A673 (cell line): Measurements from ENCODE around the gene CIT. TPM values are rescaled to one million over a fixed set of nuclear protein-coding genes. Genes with fewer than 3 reads are reported as not detected.

Experiments used
- BruUV-seq: library from RNA; stranded (reverse); fragments of 400-500 nt; replicated peaks from 2 replicates; lab custom pipeline; 2021; lab: Mats Ljungman, UMichigan
- CTCF ChIA-PET: fragments of 300-600 bp; sonication (Branson Sonifier 250); formaldehyde crosslinking; loops from one replicate; lab custom pipeline; 2022; ENCODE audit warnings: antibody characterized with exemption; lab: Charles Lee
- POLR2A ChIA-PET: fragments of 300-600 bp; sonication (Branson Sonifier 250); formaldehyde crosslinking; loops from one replicate; lab custom pipeline; 2022; ENCODE audit warnings: antibody characterized with exemption; ENCODE audit not compliant: low non-redundant PET; lab: Charles Lee
- DNase-seq: peaks from one replicate; pipeline ENCODE4 v3.0.0-alpha.2; 2015; ENCODE audit warnings: low spot score
- H3K27ac ChIP-seq: fragments of 200-600 bp; sonication (generic); 2 replicates; pipeline ENCODE4 v1.5.1; 2016; ENCODE audit warnings: mixed run types, low read depth, mild to moderate bottlenecking, mixed read lengths, antibody characterized with exemption, low read length; ENCODE audit not compliant: poor library complexity, severe bottlenecking
- H3K27me3 ChIP-seq: fragments of 200-600 bp; sonication (generic); replicated peaks from 2 replicates; pipeline ENCODE4 v1.6.1; 2017; ENCODE audit warnings: mixed run types, low read depth, mild to moderate bottlenecking, mixed read lengths, antibody characterized with exemption, low read length; ENCODE audit not compliant: insufficient read depth, poor library complexity
- H3K36me3 ChIP-seq: fragments of 200-600 bp; sonication (generic); 2 replicates; pipeline ENCODE4 v1.6.1; 2016; ENCODE audit warnings: mixed run types, mild to moderate bottlenecking, mixed read lengths, antibody characterized with exemption, low read length; ENCODE audit not compliant: insufficient read depth, poor library complexity, severe bottlenecking
- H3K4me1 ChIP-seq: fragments of 200-600 bp; sonication (generic); 2 replicates; pipeline ENCODE4 v1.6.1; 2017; ENCODE audit warnings: mixed run types, mild to moderate bottlenecking, mixed read lengths, antibody characterized with exemption, low read length; ENCODE audit not compliant: insufficient read depth, poor library complexity, severe bottlenecking
- H3K4me3 ChIP-seq: fragments of 200-600 bp; sonication (generic); 2 replicates; pipeline ENCODE4 v1.5.1; 2016; ENCODE audit warnings: low read depth, mixed run types, mild to moderate bottlenecking, mixed read lengths, low read length; ENCODE audit not compliant: poor library complexity, severe bottlenecking
- H3K9me3 ChIP-seq: fragments of 200-600 bp; sonication (generic); 2 replicates; pipeline ENCODE4 v1.6.1; 2016; ENCODE audit warnings: mixed run types, low read depth, mild to moderate bottlenecking, mixed read lengths, antibody characterized with exemption, low read length; ENCODE audit not compliant: poor library complexity, severe bottlenecking
- CTCF ChIP-seq: fragments of 300-800, 200-600 bp; sonication (generic); conservative IDR thresholded peaks from 2 replicates; pipeline ENCODE4 v1.5.1; 2017; ENCODE audit warnings: low read depth, mild to moderate bottlenecking, antibody characterized with exemption, low read length, moderate library complexity, mixed read lengths
- EZH2 ChIP-seq: fragments of 200-600 bp; sonication (generic); IDR thresholded peaks from 2 replicates; pipeline ENCODE4 v1.6.1; 2017; ENCODE audit warnings: borderline replicate concordance, low read depth, mild to moderate bottlenecking, mixed read lengths, antibody characterized with exemption, low read length; ENCODE audit not compliant: poor library complexity, severe bottlenecking
- intact Hi-C: fragments of 100-400 bp; cut with micrococcal nuclease; formaldehyde crosslinking; loops from one replicate; pipeline ENCODE4 v1.10.0; 2022; ENCODE audit not compliant: unreplicated experiment
- total RNA-seq: library from RNA; stranded (reverse); gene quantifications from 2 replicates; pipeline ENCODE4 v1.2.3, GENCODE V29; 2021

Gene CIT
- total RNA-seq, 1 experiment from 2014 or later, result 62.4 TPM

- no peak for TF ChIP-seq EZH2
- TF ChIP-seq CTCF, result no peak
- H3K27ac ChIP-seq, result no peak overlapping the region
- H3K9me3 ChIP-seq, result no peaks in the 10 kb centered on the region
- POLR2A ChIA-PET, result no interaction called here
- CTCF ChIA-PET, result no interaction called here
- BruUV-seq, result no TSS peak
- intact Hi-C loops, result no loop called here
- peaks cover 12% of the 10 kb centered on the region for H3K36me3 ChIP-seq
- peaks cover 3% of the 10 kb centered on the region for H3K4me1 ChIP-seq
- DNase-seq, result no peak
- H3K27me3 ChIP-seq, result no peaks in the 10 kb centered on the region
- no peak overlapping the region for H3K4me3 ChIP-seq
These were observed 37.0 kb downstream of the CIT start for GRCh38 chr12:119840168-119840567.

- POLR2A ChIA-PET, result no interaction called here
- intact Hi-C loops, result no loop called here
These were observed 38.1 kb downstream of the CIT start for GRCh38 chr12:119838826-119839600.

GRCh38 chr12:119836781-119837180 is 40.3 kb downstream of the CIT start:
- Histone ChIP-seq H3K9me3 (no peaks in the 10 kb centered on the region), H3K4me3 (no peak overlapping the region), H3K27ac (no peak overlapping the region), H3K36me3 (peaks cover 16% of the 10 kb centered on the region), H3K4me1 (peaks cover 5% of the 10 kb centered on the region), H3K27me3 (no peaks in the 10 kb centered on the region)
- intact Hi-C loops, result no loop called here
- ChIA-PET CTCF (no interaction called here), POLR2A (no interaction called here)
- BruUV-seq, result no TSS peak
- DNase-seq, result no peak
- TF ChIP-seq CTCF, result no peak
- TF ChIP-seq EZH2, result no peak

More at GRCh38 chr12:119838826-119839600, 38.1 kb downstream of the CIT start:
- BruUV-seq, result no TSS peak
- Histone ChIP-seq H3K27me3 (no peaks in the 10 kb centered on the region), H3K36me3 (peaks cover 14% of the 10 kb centered on the region), H3K4me1 (peaks cover 5% of the 10 kb centered on the region), H3K9me3 (no peaks in the 10 kb centered on the region), H3K27ac (no peak overlapping the region), H3K4me3 (no peak overlapping the region)
- CTCF ChIA-PET, result no interaction called here
- no peak for DNase-seq
- TF ChIP-seq EZH2 (no peak), CTCF (no peak)
